DND-41 (cell line): Measurements from ENCODE around the gene USP24.

Source experiments
- CTCF ChIP-seq: IDR thresholded peaks from 2 replicates; pipeline ENCODE4 v1.5.1; 2012; ENCODE audit warnings: borderline replicate concordance, low read length, moderate library complexity, mild to moderate bottlenecking; ENCODE audit not compliant: poor library complexity, severe bottlenecking; ENCODE audit errors: extremely low read depth
- EZH2 ChIP-seq: IDR thresholded peaks from 3 replicates; pipeline ENCODE4 v1.6.1; 2012; ENCODE audit warnings: borderline replicate concordance, low read depth, mild to moderate bottlenecking, moderate library complexity, low read length, inconsistent platforms; ENCODE audit not compliant: severe bottlenecking

DNA sequence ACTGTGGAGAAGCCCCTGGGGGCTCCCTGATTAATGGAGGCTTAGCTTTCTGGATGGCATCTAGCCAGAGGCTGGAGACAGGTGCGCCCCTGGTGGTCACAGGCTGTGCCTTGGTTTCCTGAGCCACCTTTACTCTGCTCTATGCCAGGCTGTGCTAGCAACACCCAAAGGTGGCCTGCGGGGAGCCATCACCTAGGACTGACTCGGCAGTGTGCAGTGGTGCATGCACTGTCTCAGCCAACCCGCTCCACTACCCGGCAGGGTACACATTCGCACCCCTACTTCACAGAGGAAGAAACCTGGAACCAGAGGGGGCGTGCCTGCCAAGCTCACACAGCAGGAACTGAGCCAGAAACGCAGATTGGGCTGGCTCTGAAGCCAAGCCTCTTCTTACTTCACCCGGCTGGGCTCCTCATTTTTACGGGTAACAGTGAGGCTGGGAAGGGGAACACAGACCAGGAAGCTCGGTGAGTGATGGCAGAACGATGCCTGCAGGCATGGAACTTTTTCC lies 151.0 kb downstream of the USP24 start:
- TF ChIP-seq CTCF (peak; percentile 6), EZH2 (no peak)
